ENCODE measurements around the gene KCNK1.

- no peak for TF ChIP-seq CTCF (conservative IDR thresholded peaks at IDR 0.05)
- TF ChIP-seq EZH2 (IDR thresholded peaks at IDR 0.05; ENCODE audit: low read depth): no peak
These were observed 105.9 kb downstream of the KCNK1 start for GRCh38 chr1:233719655-233720341.
